GM19099 (cell line): ENCODE results near the gene IFNL2.

Experiments
- POLR2A ChIP-seq: IDR thresholded peaks from 3 replicates; pipeline ENCODE4 v1.6.1; 2011; ENCODE audit warnings: low read depth; ENCODE audit not compliant: insufficient read length; ENCODE audit errors: extremely low read depth

The IFNL2 gene

DNA sequence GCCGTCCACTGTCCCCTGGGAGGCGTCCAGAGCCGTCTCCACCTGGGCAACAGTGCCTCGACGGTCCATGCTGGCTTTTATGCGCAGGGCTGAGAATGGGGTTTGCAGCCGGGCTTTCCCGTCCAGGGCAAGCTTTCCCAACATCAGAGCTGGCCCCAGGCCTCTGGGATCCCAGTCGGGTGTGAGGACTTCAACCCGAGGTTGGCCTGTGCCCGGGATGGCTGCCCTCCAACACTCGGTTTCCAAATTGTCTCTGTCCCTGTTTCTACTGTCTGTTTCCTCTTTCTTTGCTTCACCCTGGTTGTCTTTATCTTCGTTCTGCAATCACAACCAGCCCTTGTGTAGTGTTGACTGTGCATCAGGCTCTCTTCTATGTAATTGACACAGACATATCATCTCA, 19.4 kb upstream of the IFNL2 start, which contains the start of gene IFNL4:
Gene IFNL4 (minus strand): TSS at position 51 of the 400 bp plus-strand sequence.
- TF ChIP-seq POLR2A = no peak

DNA sequence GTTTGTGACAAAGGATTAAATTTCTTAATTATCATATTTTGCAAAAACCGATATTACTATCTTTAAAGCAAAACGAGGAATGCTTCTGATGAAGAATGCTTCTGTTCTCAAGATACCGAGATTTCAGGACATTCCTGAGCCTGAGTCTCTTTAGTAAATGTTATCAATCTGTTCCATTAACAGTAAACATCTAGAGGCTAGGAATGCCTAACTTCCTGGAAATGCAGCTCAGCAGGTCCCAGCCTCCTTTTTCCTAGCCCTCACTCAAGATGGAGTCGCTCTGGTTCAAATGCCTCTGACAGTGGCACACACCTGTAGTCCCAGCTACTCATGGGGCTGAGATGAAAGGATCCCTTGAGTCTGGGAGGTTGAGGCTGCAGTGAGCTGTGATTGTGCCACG, 17.1 kb upstream of the IFNL2 start:
- TF ChIP-seq POLR2A = no peak

DNA sequence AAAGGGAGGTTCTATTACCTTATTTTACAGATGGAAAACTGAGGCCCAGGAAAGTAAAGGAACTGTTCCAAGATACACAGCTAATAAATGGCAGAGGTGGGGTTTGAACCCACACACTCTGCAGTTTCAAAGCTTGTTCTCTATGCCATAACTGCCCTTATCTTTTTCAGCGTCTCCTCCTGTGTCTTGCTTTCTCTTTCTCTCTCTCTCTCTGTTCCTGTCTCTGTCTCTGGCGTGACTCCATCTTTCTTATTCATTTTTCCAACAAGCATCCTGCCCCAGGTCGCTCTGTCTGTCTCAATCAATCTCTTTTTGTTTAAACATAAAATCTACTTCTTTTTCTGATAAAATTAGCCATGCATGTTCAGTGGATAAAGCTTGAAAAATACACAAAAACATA, 16.4 kb upstream of the IFNL2 start:
- no peak for TF ChIP-seq POLR2A

DNA sequence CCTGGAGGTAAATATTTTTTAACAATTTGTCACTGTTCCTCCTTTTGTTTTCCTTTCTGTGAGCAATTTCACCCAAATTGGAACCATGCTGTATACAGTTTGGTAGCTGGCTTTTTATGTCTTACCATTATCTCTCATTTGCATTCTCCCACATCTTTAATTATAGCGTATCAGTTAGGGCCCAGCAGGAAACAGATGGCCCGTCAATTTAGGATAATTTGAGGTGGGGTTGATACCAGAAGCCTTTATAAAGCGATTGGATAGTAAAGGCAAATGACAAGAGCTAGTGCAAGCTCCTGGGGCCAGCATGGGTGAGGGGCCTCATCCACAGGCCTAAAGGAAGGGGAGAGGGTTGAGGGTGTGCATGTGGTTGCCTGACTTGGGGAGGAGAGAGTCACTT, 15.7 kb upstream of the IFNL2 start:
- no peak for TF ChIP-seq POLR2A

DNA sequence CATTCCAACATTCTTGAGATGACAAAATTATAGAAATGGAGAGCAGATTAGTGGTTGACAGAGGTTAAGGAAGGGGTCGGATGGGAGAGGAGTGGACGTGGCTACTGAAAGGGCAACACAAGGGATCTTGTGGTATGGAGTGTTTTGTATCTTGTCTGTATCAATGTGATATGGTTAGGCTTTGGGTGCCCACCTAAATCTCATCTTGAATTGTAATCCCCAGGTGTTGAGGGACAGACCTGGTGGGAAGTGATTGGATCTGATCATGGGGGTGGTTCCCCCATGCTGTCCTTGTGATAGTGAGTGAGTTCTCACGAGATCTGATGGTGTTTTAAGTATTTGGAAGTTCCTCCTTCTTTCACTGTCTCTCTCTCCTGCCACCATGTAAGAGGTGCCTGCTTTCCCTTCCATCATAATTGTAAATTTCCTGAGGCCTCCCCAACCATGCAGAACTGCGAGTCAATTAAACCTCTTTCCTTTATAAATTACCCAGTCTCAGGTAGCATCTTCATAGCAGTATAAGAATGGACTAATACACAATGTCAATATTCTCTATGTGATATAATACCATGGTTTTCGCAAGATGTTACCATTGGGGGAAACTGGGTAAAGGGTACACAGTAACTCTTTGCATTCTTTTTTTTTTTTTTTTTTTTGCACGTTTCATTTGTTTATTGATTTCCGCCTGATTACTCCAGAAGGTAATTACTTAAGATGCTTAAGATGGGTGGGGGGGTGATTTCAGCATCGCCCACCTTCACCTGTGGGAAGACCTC, 14.6 kb upstream of the IFNL2 start:
- TF ChIP-seq POLR2A = no peak

DNA sequence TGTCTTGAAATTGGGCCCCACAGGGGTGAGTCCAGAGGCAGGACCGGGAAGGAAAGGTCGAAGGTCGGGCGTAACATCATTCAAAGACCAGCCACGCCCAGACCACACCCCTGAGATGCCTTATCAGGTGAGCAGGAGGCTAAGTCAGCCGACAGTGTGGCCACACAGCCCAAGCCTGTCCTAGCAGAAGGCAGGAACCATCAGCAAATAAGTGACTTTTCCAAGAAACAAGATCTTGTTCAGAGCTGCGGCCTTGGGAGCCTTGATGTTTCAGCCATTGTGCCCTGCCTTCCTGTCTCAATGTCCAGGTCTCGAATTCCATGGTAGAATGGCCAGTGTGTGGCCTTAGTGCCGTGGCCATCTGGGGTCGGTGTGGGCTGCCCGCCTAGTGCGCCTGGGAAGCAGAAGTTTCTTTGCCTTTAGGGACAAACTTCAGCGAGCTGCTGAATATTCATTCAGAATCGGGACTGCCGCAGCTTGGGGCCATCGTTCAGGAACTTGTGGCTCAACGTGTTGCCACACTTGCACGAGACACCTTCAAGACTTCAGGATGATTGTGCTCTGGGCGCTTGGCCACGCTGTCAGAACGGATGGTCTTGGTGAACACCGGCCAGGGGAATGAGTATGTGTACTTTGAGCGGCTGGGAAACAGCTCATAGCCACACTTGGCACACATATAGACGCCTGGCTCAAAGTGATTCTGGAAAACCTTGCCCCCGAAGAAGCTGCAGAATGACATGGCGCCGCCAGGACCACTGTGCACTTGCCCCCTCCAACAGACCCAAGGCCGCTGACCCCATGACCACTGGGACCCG, 13.5 kb upstream of the IFNL2 start:
- TF ChIP-seq POLR2A = no peak

DNA sequence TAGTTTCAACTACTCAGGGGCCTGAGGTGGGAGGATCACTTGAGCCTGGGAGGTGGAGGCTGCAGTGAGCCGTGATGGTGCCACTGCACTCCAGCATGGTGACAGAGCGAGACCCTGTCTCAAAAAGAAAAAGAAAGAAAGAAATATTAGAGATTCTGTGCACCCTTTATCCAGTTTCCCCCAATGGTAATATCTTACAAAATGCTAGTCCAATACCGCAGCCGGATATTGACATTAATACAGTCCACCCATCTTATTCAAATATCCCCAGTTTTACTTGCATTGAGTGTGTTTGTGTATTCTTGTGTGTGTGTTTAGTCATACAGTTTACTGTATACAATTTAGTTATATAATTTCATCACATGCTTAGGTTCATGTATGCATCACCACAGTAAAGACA, 11.0 kb upstream of the IFNL2 start:
- no peak for TF ChIP-seq POLR2A

DNA sequence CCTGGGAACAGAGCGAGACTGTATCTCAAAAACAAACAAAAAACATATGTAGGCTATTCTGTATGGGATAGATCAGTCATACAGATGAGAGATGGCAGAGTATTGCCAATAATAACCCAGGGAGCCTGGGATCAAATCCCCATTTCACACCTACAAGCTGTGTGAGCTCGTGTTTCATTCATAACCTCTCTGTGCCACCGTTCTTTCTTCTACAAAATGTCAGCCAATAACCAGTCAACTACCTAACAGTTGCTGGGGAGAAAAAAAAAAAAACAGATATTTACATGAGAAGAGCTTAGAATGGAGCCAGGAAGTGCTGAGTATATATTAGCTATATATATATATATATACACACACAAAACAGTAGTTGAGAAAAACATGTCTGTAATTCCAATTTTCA, 6.5 kb upstream of the IFNL2 start:
- no peak for TF ChIP-seq POLR2A

DNA sequence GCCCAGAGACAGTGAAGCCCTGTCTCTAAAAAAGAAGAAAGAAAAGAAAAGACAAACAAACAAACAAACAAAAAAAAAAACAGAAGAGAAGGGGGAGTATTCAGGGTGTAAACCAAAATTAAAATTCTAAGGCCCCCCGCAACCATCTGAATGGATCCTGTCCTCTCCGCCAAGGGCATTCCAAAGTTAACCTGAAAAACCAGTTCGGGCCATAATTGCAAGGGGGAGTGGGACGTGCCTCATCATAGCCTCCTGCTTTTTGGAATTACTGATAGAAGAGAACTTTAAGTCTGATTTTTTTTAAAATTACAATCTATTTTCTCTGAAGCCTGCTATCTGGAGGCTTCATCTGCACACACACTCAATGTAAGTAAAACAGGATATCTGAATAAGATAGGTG, 5.7 kb upstream of the IFNL2 start:
- no peak for TF ChIP-seq POLR2A

DNA sequence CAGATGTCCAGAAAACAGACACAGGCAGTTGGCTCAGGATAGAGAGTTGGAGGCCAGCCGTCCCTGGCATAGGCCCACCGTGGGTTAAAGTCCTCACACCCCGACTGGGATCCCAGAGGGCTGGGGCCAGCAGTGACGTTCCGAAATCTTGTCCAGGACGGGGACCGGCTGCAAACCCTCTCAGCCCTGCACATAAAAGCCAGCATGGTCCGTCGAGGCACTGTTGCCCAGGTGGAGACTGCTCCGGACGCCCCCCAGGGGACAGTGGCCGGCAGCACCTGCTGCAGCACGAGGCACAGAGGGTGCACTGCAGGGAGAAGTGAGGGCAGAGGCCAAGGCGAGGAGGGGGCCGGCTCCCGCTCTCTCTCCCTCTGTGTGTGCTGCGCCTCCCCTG, 4.3 kb upstream of the IFNL2 start:
- TF ChIP-seq POLR2A = no peak

DNA sequence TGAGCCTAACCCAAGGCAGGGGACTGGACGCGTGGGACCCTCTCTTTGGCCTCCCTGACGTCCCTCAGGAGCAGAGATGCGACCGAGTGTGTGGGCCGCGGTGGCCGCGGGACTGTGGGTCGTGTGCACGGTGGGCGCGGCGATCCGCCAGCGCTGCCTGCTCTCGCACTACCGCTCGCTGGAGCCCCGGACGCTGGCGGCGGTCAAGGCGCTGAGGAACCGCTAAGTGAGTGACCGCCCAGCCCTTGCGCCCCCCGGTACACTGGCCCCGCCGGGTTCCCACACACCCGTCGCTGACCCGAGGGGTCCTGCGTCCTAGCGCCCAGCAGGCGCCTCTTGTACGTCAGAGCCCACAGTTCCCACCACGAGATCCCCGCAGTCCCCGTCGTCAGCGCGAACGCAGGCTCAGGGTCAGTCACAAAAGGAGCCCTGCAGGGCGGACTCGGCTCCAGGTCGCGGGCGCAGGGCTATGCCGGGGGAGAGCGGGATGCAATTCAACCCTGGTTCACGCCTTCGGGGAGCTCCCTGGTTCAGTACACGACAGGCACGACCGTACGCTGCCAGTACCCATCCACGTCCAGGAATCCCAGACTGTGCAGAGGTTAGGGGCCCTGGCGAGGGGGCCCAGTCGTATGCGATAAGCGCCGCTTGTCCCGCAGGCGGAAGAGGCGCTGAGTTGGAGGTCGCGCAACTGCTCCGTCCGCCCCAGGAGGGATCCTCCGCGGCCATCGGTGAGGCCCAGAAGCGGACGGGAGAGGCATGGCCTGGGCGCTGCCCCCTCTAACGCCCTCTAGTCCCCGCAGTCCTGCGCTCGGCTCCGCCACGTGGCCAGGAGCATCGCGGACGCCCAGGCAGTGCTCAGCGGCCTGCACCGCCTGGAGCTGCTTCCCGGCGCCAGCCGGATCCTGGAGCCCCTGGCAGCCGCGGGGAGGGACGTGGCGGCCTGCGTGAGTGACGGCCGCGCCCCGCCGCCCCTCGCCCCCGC, 3.6 kb upstream of the IFNL2 start:
- no peak for TF ChIP-seq POLR2A

DNA sequence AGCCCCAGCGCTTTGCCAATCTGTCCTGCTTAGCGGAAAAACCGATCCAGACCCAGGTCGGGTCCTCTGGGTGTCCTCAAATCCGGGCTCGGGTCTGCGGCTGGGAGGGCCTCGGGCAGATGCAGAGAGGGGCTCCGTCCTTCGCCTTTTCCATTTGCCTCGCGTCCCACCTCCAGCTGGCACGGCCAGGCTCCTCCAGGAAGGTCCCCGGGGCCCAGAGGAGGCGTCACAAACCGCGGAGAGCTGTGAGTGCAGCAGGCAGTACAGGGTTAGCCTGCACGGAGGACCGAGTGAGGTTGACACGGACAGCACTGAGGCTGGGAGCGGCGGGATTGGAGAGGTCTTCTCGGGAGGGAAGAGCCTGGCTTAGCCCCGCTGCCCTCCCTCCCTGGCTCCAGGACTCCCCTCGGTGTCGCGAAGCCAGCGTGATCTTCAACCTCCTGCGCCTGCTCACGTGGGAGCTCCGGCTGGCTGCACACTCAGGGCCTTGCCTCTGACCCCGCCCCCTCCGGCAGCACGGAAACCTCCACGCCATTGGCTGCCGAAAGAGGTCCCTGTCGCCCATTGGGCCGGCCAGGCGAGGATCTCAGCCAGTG, 2.8 kb upstream of the IFNL2 start:
- TF ChIP-seq POLR2A = no peak

DNA sequence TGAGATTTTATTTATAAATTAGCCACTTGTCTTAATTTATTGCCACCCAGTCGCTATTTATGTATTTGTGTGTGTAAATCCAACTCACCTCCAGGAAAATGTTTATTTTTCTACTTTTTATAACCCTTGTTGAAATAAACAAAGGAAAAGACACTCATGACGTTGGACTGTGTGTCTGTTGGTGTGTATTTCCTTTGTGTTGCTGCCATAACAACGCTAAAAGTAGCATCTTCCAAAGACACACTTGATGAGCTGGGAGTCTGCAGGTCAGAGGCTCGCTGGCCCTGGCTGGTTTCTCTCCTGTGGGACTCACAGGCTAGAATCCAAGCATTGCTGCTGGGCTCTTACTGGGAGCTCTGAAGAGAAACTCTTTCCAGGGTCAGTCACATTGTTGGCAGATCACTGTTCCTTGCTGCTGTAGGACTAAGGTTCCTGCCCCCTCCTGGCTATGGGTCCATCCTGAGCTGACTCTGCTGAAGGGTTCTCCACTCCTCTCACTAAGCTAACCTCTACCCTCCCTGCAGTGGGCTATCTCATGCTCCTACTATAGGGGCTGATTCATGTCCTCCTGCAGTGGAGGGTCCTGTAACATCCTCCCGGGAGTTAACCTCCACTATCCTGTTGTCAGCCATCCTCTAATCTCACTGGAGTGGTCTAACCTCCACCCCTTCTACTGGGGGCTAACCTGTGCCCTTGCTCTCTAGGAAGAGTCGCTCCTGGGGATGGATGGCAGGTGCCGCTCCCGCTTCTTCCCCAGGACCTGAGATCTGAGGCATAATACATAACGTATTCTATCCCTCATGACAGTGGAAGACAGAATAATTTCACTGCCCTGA, 2.1 kb downstream of the IFNL2 start:
- no peak for TF ChIP-seq POLR2A

DNA sequence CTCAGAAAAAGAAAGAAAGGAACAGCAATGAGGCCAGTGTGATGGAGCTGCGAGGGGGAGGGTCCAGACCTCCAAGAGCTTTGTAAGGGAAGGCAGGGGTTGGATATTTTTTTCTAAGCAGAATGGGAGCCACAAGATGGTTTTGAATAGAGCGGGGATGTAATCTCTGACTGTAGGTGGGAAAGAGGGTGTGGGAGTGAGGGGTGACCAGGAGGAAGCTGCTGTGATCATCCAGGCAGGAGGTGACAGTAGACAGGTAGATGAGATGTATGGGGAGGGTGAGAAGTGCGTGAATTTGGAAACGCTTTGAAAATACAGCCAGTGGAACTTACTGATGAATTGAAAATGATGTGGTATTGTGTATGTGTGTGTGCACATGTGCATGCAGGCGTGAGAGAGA, 7.4 kb downstream of the IFNL2 start:
- TF ChIP-seq POLR2A = no peak

DNA sequence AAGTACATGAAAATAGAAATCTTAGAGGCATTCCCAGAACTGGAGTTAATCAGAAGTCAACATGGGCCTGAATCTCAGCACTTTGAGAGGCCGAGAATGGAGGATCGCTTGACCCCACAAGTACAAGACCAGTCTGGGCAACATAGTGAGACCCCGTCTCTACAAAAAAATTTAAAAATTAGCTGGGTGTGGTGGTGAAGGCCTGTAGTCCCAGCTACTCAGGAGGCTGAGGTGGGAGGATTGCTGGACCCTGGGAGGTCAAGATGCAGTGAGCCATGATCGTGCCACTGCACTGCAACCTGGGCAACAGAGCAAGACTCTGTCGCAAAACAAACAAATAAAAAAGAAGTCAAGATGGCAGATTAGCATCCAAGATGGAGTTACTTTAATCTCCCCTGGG, 8.5 kb downstream of the IFNL2 start:
- no peak for TF ChIP-seq POLR2A

DNA sequence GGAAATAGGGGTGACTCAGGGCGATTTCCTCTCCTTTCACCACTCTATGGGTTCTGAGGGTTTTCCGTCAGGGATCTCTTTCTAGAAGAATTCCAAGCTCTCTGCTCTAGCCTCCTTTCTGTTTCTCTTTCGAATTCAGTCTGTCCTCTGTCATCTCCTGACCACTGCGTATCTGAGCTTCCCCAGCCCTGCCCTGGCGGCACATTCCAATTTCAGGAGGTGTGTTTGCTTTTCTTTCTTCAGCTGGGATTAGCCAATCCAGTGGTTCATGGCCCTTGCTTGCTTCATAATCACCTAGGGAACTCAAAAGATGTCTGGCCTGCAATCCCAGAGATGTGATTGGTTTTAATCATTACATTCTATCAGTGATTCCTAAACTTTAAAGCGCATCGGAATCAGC, 9.4 kb downstream of the IFNL2 start:
- no peak for TF ChIP-seq POLR2A
